Endodermal cell (in vitro differentiated cells): Measurements from ENCODE around the gene MAT2A. TPM values are rescaled to one million over a fixed set of nuclear protein-coding genes. Genes with fewer than 3 reads are reported as not detected.

Source experiments
- DNase-seq: peaks from one replicate; pipeline ENCODE4 v3.0.0-alpha.2; 2017
- H3K27ac ChIP-seq: 2 replicates; pipeline ENCODE4 v1.5.1; 2013; ENCODE audit warnings: mild to moderate bottlenecking, low read depth, low read length, moderate library complexity
- H3K27me3 ChIP-seq: 2 replicates; pipeline ENCODE4 v1.6.1; 2013; ENCODE audit warnings: mild to moderate bottlenecking, low read length, moderate library complexity; ENCODE audit not compliant: insufficient read depth, control insufficient read depth, poor library complexity, severe bottlenecking
- H3K36me3 ChIP-seq: 2 replicates; pipeline ENCODE4 v1.7.0; 2013; ENCODE audit warnings: mild to moderate bottlenecking, low read length, moderate library complexity; ENCODE audit not compliant: control insufficient read depth, insufficient read depth
- H3K4me1 ChIP-seq: one replicate; pipeline ENCODE4 v1.7.0; 2013; ENCODE audit warnings: low read length; ENCODE audit not compliant: control insufficient read depth, insufficient read depth
- H3K4me3 ChIP-seq: 2 replicates; pipeline ENCODE4 v1.5.1; 2013; ENCODE audit warnings: mild to moderate bottlenecking, low read length, moderate library complexity
- H3K9ac ChIP-seq: 2 replicates; pipeline ENCODE4 v1.6.1; 2013; ENCODE audit warnings: mild to moderate bottlenecking, low read length, moderate library complexity; ENCODE audit not compliant: poor library complexity, severe bottlenecking; ENCODE audit errors: extremely low read depth
- H3K9me3 ChIP-seq: 2 replicates; pipeline ENCODE4 v1.6.1; 2013; ENCODE audit warnings: mild to moderate bottlenecking, low read length, moderate library complexity; ENCODE audit not compliant: control insufficient read depth
- H3K27ac Mint-ChIP-seq: 2 replicates; pipeline ENCODE4 v1.8.0; 2020; ENCODE audit warnings: mixed read lengths
- H3K27me3 Mint-ChIP-seq: 2 replicates; pipeline ENCODE4 v1.8.0; 2021; ENCODE audit warnings: mild to moderate bottlenecking, mixed read lengths; ENCODE audit not compliant: insufficient read depth
- H3K36me3 Mint-ChIP-seq: 2 replicates; pipeline ENCODE4 v1.8.0; 2020; ENCODE audit warnings: low read depth, mixed read lengths
- H3K4me1 Mint-ChIP-seq: 2 replicates; pipeline ENCODE4 v1.8.0; 2020; ENCODE audit warnings: mixed read lengths
- H3K4me3 Mint-ChIP-seq: 2 replicates; pipeline ENCODE4 v1.8.0; 2020; ENCODE audit warnings: mild to moderate bottlenecking, moderate library complexity, mixed read lengths
- H3K9me3 Mint-ChIP-seq: 2 replicates; pipeline ENCODE4 v1.8.0; 2020; ENCODE audit warnings: mild to moderate bottlenecking, mixed read lengths
- WGBS, 2 experiments: methylation state at CpG; one replicate each; pipeline versions ENCODE4 v1.1.5 to v1.1.7; 2013; ENCODE audit warnings: missing lambda C conversion rate in 2 of 2, mixed read lengths in 1 of 2; ENCODE audit not compliant: insufficient coverage in 1 of 2, insufficient read length in 1 of 2; 5-methylcytosine and 5-hydroxymethylcytosine counted together
- total RNA-seq, 2 donors: library from RNA; stranded (reverse); fragmentation: NEBNext Ultra II Directional in 1 of 2; extraction: Animal tissue kit (Norgen Biotek cat#: 25700) in 1 of 2; gene quantifications; 2 replicates in 1 of 2; 3 replicates in 1 of 2; pipeline ENCODE4 v1.2.1, GENCODE V29; 2021
- TF ChIP-seq, protein P1 (sequence below): fragments of 200-600 bp; sonication (generic); conservative IDR thresholded peaks from 2 replicates; pipeline ENCODE4 v1.5.0; 2021; ENCODE audit warnings: antibody characterized with exemption, mild to moderate bottlenecking

MAT2A gene
- total RNA-seq, 2 donors from 2014 or later, result 171 to 267 TPM

- 47 to 69% methylated on average over 6 to 8 of the region's 8 CpGs for WGBS, 2 experiments
- TF ChIP-seq, protein P1, sequence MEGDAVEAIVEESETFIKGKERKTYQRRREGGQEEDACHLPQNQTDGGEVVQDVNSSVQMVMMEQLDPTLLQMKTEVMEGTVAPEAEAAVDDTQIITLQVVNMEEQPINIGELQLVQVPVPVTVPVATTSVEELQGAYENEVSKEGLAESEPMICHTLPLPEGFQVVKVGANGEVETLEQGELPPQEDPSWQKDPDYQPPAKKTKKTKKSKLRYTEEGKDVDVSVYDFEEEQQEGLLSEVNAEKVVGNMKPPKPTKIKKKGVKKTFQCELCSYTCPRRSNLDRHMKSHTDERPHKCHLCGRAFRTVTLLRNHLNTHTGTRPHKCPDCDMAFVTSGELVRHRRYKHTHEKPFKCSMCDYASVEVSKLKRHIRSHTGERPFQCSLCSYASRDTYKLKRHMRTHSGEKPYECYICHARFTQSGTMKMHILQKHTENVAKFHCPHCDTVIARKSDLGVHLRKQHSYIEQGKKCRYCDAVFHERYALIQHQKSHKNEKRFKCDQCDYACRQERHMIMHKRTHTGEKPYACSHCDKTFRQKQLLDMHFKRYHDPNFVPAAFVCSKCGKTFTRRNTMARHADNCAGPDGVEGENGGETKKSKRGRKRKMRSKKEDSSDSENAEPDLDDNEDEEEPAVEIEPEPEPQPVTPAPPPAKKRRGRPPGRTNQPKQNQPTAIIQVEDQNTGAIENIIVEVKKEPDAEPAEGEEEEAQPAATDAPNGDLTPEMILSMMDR, result no peak
- H3K36me3 Mint-ChIP-seq, result no peaks in the 10 kb centered on the region
- Histone ChIP-seq H3K27me3 (no peaks in the 10 kb centered on the region), H3K9me3 (no peaks in the 10 kb centered on the region), H3K4me1 (peaks cover 10% of the 10 kb centered on the region), H3K9ac (no peak overlapping the region), H3K27ac (peak overlapping the region; percentile 39), H3K36me3 (no peaks in the 10 kb centered on the region), H3K4me3 (no peak overlapping the region)
- peaks cover 2% of the 10 kb centered on the region for H3K27me3 Mint-ChIP-seq
- no peaks in the 10 kb centered on the region for H3K9me3 Mint-ChIP-seq
- peaks cover 27% of the 10 kb centered on the region for H3K4me1 Mint-ChIP-seq
- no peak overlapping the region for H3K4me3 Mint-ChIP-seq
- H3K27ac Mint-ChIP-seq, result no peak overlapping the region
- peak; percentile 72 for DNase-seq
Observed at GRCh38 chr2:85524336-85524908, 14.5 kb upstream of the MAT2A start.

GRCh38 chr2:85525029-85525428 lies 13.9 kb upstream of the MAT2A start:
- H3K36me3 Mint-ChIP-seq, result no peaks in the 10 kb centered on the region
- Histone ChIP-seq H3K9ac (no peak overlapping the region), H3K36me3 (no peaks in the 10 kb centered on the region), H3K27me3 (no peaks in the 10 kb centered on the region), H3K4me1 (peaks cover 10% of the 10 kb centered on the region), H3K9me3 (no peaks in the 10 kb centered on the region), H3K27ac (no peak overlapping the region), H3K4me3 (no peak overlapping the region)
- H3K4me1 Mint-ChIP-seq, result peaks cover 27% of the 10 kb centered on the region
- no peak for DNase-seq
- peaks cover 2% of the 10 kb centered on the region for H3K27me3 Mint-ChIP-seq
- H3K9me3 Mint-ChIP-seq, result peaks cover 3% of the 10 kb centered on the region
- 67 to 83% methylated on average over 2 to 5 of the region's 5 CpGs for WGBS, 2 experiments
- H3K4me3 Mint-ChIP-seq, result no peak overlapping the region
- TF ChIP-seq, protein P1, result no peak
- H3K27ac Mint-ChIP-seq, result no peak overlapping the region

DNA sequence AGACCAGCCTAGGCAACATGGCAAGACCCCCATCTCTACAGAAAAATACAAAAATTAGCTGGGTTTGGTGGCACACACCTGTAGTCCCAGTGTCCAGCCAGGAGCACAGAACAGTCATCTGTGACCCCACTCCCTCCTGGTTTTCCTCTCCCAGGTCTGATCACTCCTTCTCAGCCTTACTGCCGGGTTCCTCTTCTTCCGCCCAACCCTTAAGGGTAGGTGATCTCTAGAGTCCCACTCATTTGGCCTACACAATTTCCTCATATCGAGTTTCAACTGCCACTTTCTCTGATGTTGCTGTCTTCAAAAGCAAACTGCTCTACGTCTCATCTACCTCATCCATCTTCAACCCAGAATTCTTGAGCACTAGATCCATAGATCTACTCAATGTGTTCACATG lies 13.4 kb upstream of the MAT2A start:
- Histone ChIP-seq H3K27me3 (no peaks in the 10 kb centered on the region), H3K9ac (no peak overlapping the region), H3K4me3 (no peak overlapping the region), H3K36me3 (no peaks in the 10 kb centered on the region), H3K4me1 (peaks cover 10% of the 10 kb centered on the region), H3K9me3 (no peaks in the 10 kb centered on the region), H3K27ac (no peak overlapping the region)
- 92 to 100% methylated on average over 4 of the region's 4 CpGs for WGBS, 2 experiments
- H3K36me3 Mint-ChIP-seq, result no peaks in the 10 kb centered on the region
- no peak overlapping the region for H3K4me3 Mint-ChIP-seq
- no peak overlapping the region for H3K27ac Mint-ChIP-seq
- peaks cover 6% of the 10 kb centered on the region for H3K9me3 Mint-ChIP-seq
- no peaks in the 10 kb centered on the region for H3K27me3 Mint-ChIP-seq
- no peak for DNase-seq
- peaks cover 27% of the 10 kb centered on the region for H3K4me1 Mint-ChIP-seq
- TF ChIP-seq, protein P1, result no peak
